ENCODE measurements around the gene HAGHL.

DNA sequence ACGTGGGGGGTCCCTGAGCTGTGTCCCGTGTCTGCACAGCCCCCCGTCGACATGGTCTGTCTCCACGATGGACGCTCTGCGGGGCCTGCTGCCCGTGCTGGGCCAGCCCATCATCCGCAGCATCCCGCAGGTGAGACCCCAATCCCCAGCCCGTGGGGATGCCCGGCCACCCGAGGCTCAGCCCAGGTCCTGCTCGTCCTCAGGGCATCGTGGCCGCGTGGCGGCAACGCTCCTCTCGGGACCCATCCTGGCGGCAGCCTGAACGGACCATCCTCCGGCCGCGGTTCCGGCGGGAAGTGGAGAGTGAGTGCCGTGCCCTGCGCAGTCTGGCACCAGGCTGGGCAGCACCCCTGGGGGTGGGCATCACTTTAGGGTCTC is 38.6 kb downstream of the HAGHL start:
- TF ChIP-seq, protein P1, sequence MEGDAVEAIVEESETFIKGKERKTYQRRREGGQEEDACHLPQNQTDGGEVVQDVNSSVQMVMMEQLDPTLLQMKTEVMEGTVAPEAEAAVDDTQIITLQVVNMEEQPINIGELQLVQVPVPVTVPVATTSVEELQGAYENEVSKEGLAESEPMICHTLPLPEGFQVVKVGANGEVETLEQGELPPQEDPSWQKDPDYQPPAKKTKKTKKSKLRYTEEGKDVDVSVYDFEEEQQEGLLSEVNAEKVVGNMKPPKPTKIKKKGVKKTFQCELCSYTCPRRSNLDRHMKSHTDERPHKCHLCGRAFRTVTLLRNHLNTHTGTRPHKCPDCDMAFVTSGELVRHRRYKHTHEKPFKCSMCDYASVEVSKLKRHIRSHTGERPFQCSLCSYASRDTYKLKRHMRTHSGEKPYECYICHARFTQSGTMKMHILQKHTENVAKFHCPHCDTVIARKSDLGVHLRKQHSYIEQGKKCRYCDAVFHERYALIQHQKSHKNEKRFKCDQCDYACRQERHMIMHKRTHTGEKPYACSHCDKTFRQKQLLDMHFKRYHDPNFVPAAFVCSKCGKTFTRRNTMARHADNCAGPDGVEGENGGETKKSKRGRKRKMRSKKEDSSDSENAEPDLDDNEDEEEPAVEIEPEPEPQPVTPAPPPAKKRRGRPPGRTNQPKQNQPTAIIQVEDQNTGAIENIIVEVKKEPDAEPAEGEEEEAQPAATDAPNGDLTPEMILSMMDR (IDR thresholded peaks at IDR 0.05; ENCODE audit: extremely low read depth in 1 of 2, insufficient read depth in 1 of 2, low read depth in 1 of 2, low read length in 2 of 2), result no peak
- TF ChIP-seq POLR2AphosphoS5 (IDR thresholded peaks at IDR 0.05; ENCODE audit: insufficient read depth, low read depth, low read length) (no peak), POLR2A (IDR thresholded peaks at IDR 0.05; ENCODE audit: low read depth, low read length) (no peak), EZH2 (IDR thresholded peaks at IDR 0.05; ENCODE audit: borderline replicate concordance, low read depth, low read length, severe bottlenecking) (no peak), JUN (IDR thresholded peaks at IDR 0.05; ENCODE audit: borderline replicate concordance, insufficient read depth, insufficient read length, low read depth) (no peak), GATA2 (IDR thresholded peaks at IDR 0.05; ENCODE audit: insufficient read depth, insufficient read length, low read depth, low read length) (no peak)
